ENCODE measurements around the gene CWC25.

CWC25 gene

GRCh38 chr17:38751144-38751807 lies 73.8 kb downstream of the CWC25 start:
- peak overlapping the region; percentile 44 for H3K4me3 ChIP-seq (ENCODE audit: low read depth, low read length)
- no peak for TF ChIP-seq CTCF (IDR thresholded peaks at IDR 0.05; ENCODE audit: low read depth, low read length)

Measured in WI38 (cell line).